ENCODE measurements around the gene BDH1. TPM values are rescaled to one million over a fixed set of nuclear protein-coding genes. Genes with fewer than 3 reads are reported as not detected.
"Not testable (repeated sequence)": the region's sequence is repeated elsewhere in the genome, so short reads cannot be mapped to it uniquely, and the experiment has no call there.

BDH1 gene
- total and polyA plus RNA-seq, 8 donors: 15.5 to 22.0 (median 19.3) TPM

DNA sequence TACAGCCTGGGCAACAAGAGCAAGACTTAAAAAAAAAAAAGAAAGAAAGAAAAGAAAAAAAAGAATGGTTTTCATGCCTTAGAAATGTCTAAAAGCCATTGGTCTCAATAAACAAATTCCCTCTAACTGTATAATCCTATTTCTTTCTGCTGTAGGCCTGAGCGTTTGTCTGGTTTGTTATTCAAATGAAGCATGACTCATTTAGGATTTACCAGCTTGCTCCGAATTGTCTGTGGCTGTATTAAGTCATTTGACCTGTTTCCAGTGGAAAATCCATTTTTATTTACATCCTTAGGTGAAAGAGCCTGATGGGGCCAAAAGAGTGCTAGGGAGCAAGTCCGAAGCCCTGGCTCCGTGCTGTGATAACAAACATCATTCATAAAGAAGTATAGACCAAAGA, 73.8 kb downstream of the BDH1 start:
- H3K27ac ChIP-seq: no peak overlapping the region
- no peaks in the 10 kb centered on the region for H3K36me3 ChIP-seq
- no peak overlapping the region for H3K4me3 ChIP-seq
- TF ChIP-seq, protein P1, sequence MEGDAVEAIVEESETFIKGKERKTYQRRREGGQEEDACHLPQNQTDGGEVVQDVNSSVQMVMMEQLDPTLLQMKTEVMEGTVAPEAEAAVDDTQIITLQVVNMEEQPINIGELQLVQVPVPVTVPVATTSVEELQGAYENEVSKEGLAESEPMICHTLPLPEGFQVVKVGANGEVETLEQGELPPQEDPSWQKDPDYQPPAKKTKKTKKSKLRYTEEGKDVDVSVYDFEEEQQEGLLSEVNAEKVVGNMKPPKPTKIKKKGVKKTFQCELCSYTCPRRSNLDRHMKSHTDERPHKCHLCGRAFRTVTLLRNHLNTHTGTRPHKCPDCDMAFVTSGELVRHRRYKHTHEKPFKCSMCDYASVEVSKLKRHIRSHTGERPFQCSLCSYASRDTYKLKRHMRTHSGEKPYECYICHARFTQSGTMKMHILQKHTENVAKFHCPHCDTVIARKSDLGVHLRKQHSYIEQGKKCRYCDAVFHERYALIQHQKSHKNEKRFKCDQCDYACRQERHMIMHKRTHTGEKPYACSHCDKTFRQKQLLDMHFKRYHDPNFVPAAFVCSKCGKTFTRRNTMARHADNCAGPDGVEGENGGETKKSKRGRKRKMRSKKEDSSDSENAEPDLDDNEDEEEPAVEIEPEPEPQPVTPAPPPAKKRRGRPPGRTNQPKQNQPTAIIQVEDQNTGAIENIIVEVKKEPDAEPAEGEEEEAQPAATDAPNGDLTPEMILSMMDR (IDR thresholded peaks at IDR 0.05): no peak
- H3K27me3 ChIP-seq: no peaks in the 10 kb centered on the region
- H3K4me1 ChIP-seq: no peaks in the 10 kb centered on the region
- DNase-seq (no peak), ATAC-seq (no peak)
- intact Hi-C loops (cut with DNase I): no loop called here
- H3K9me3 ChIP-seq: no peaks in the 10 kb centered on the region

GRCh38 chr3:197480320-197480719, 75.4 kb downstream of the BDH1 start:
- intact Hi-C loops (cut with DNase I): no loop called here
- no peaks in the 10 kb centered on the region for H3K4me1 ChIP-seq
- H3K27ac ChIP-seq: no peak overlapping the region
- H3K27me3 ChIP-seq: no peaks in the 10 kb centered on the region
- H3K9me3 ChIP-seq: no peaks in the 10 kb centered on the region
- DNase-seq (no peak), ATAC-seq (no peak)
- TF ChIP-seq, protein P1 (IDR thresholded peaks at IDR 0.05): no peak
- no peaks in the 10 kb centered on the region for H3K36me3 ChIP-seq
- H3K4me3 ChIP-seq: no peak overlapping the region

GRCh38 chr3:197478746-197479668, 76.8 kb downstream of the BDH1 start:
- TF ChIP-seq, protein P1 (IDR thresholded peaks at IDR 0.05): no peak
- no peaks in the 10 kb centered on the region for H3K36me3 ChIP-seq
- H3K4me1 ChIP-seq: no peaks in the 10 kb centered on the region
- no peaks in the 10 kb centered on the region for H3K9me3 ChIP-seq
- DNase-seq (no peak), ATAC-seq (peak; percentile 40)
- H3K27ac ChIP-seq: no peak overlapping the region
- no peaks in the 10 kb centered on the region for H3K27me3 ChIP-seq
- no peak overlapping the region for H3K4me3 ChIP-seq
- intact Hi-C loops (cut with DNase I): no loop called here

- ATAC-seq; DNase-seq; H3K36me3 ChIP-seq; H3K4me3 ChIP-seq; H3K9me3 ChIP-seq; intact Hi-C loops (cut with DNase I); H3K27ac ChIP-seq; H3K27me3 ChIP-seq; H3K4me1 ChIP-seq: not testable (repeated sequence)
Observed at GRCh38 chr3:197477816-197478215, 78.0 kb downstream of the BDH1 start.

GRCh38 chr3:197475997-197476525, 79.7 kb downstream of the BDH1 start:
- intact Hi-C loops (cut with DNase I): no loop called here
- TF ChIP-seq, protein P1 (IDR thresholded peaks at IDR 0.05): no peak
- H3K27me3 ChIP-seq: no peaks in the 10 kb centered on the region

More at GRCh38 chr3:197475997-197476525, 79.7 kb downstream of the BDH1 start:
- no peaks in the 10 kb centered on the region for H3K9me3 ChIP-seq
- H3K4me1 ChIP-seq: no peaks in the 10 kb centered on the region
- H3K27ac ChIP-seq: no peak overlapping the region
- ATAC-seq (no peak), DNase-seq (no peak)
- no peaks in the 10 kb centered on the region for H3K36me3 ChIP-seq
- H3K4me3 ChIP-seq: no peak overlapping the region
